Stimulated activated memory B cell treated with anti-CD40 and anti-IgM and Interleukin-4, amounts not matched to agents 10 μg/mL and 1 μg/mL and 100 μg/mL, for 72 hours (primary cell): Measurements from ENCODE around the gene PPP1R13B.

ENCODE experiments used
- ATAC-seq: fragments of 150-1000 bp; cut with Tn5 transposase; 2 replicates; pipeline ENCODE4 v1.10.0; 2021
- H3K27ac Mint-ChIP-seq: one replicate; pipeline ENCODE4 v1.8.0; 2022; ENCODE audit warnings: mild to moderate bottlenecking, mixed read lengths
- H3K27me3 Mint-ChIP-seq: one replicate; pipeline ENCODE4 v1.8.0; 2022; ENCODE audit warnings: mixed read lengths
- H3K36me3 Mint-ChIP-seq: one replicate; pipeline ENCODE4 v1.8.0; 2022; ENCODE audit warnings: mixed read lengths
- H3K4me1 Mint-ChIP-seq: one replicate; pipeline ENCODE4 v1.8.0; 2022; ENCODE audit warnings: mixed read lengths
- H3K4me3 Mint-ChIP-seq: one replicate; pipeline ENCODE4 v1.8.0; 2022; ENCODE audit warnings: mild to moderate bottlenecking, moderate library complexity, mixed read lengths
- H3K9me3 Mint-ChIP-seq: one replicate; pipeline ENCODE4 v1.8.0; 2022; ENCODE audit warnings: mixed read lengths

The PPP1R13B gene

DNA sequence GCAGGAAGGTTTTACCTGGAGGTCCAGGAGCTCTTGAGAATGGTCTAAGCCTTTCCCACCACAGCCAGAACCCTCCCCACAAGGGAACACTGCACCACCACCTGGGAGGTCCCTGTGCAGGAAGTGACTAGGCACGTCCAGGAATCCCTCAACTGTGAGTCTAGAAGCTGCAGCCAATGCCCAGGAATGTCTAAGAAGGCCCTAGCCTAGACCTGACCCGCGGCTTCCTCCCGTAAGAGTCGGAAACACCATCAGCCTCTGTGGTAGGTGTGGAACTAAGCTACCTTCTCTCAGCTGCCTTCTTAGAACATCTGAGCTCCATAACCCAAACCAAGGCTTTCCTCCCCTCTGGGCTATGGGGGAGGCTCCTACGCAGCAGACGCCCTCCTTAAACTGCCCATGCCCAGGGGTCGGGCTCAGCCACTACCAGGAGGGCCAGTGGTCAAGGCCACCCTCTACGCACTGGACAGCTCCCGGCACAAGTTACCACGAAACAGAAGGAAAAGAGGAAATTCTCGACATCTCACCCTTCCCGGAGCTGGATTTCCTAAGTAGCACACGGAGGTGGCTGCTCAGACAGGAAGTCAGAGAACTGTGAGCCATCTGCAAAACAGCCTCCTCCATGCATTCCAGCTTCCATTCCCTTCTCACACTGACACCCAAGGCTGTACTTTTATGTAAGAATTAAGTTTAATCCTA is 106.2 kb downstream of the PPP1R13B start:
- Mint-ChIP-seq H3K4me3 (no peak overlapping the region), H3K27ac (no peak overlapping the region), H3K36me3 (peaks cover 26% of the 10 kb centered on the region), H3K4me1 (no peaks in the 10 kb centered on the region), H3K9me3 (no peaks in the 10 kb centered on the region), H3K27me3 (no peaks in the 10 kb centered on the region)
- no peak for ATAC-seq

DNA sequence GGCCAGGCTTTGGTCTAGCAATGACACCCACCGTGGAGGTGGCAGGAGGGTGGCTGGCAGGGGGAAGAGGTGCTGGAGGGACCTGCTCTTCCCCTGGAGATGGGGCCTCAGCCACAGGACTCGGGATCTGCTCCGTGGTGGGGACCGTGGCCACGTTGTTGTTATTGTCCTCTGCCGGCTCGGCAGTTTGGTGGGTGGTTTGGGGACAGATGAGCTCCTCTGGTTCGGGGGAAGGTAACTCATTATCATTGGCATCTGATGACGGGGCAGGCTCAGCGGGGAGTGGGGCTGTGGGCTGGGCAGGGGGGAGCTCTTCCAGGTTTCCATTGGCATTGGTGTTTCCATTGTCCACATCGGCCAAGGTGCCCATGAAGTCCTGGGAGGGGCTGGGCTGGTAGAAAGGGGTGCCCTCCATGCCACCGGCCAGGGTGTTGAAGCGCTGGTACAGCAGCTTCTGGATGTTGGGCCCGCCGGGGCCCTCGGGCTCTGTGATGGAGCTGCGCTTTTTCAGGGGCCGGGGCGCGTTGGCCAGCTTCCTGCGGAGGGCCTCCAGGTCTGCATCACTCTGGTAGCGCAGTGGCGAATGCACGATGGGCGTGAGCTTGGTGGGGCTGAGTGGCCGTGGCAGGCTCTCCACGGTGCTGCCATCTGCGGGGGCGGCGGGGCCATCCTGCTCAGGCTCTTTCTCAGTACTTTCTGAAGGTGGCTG is 107.4 kb downstream of the PPP1R13B start:
- H3K4me1 Mint-ChIP-seq, result no peaks in the 10 kb centered on the region
- no peak overlapping the region for H3K4me3 Mint-ChIP-seq
- ATAC-seq, result no peak
- peaks cover 26% of the 10 kb centered on the region for H3K36me3 Mint-ChIP-seq
- no peak overlapping the region for H3K27ac Mint-ChIP-seq
- no peaks in the 10 kb centered on the region for H3K9me3 Mint-ChIP-seq
- no peaks in the 10 kb centered on the region for H3K27me3 Mint-ChIP-seq

DNA sequence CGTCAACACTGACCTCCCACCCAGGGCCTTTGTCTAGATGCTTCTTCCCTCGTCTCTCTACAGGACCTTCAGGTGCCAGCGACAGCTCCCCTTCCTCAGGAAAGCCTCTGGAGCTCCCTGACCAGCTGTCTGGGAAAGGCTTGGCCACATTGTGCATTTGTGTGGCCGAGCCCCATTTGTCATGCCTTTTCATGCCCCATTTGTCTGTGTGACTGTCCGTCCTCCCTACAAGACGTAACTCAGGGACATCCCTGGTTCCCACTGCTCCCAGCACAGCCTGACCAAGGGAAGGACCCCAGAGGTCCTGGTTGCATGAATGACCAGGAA is 107.9 kb downstream of the PPP1R13B start:
- ATAC-seq, result no peak
- Mint-ChIP-seq H3K4me1 (no peaks in the 10 kb centered on the region), H3K9me3 (no peaks in the 10 kb centered on the region), H3K36me3 (peaks cover 30% of the 10 kb centered on the region), H3K27me3 (no peaks in the 10 kb centered on the region), H3K27ac (no peak overlapping the region), H3K4me3 (no peak overlapping the region)

DNA sequence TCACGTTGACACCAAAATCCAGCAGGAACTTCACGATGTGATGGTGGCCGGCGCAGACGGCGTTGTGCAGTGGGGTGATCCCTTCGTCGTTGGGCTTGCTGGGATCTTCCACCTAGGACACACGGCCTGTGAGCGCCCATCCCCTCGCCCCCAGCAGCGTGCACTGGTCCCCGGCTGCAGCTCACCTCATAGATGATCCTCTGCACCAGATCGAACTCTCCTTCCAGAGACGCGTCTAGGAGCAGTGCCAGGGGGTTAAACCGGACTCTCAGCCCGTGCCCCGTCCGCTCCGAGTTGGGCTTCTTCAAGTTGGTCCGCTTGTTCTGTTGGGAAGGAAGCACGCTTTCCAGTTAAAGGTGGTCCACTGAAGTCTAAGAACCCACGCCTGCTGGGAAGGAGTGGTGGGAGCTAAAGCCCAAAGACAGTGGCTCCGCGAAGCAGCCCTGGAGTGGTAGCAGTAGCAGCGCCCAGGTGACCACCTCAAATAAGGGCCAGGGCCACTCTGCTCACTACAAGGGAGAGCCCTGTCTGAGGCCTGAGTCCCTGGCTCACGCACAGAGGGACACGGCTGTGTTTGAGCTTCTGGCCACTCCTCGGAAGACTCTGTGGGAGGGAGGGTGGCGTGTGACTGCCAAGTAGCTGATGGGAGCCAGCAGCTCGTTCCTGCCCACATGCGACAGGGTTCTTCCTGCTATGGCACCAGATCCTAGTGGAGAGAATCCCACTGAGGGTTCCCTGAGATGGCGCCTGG is 108.5 kb downstream of the PPP1R13B start:
- H3K27me3 Mint-ChIP-seq, result no peaks in the 10 kb centered on the region

DNA sequence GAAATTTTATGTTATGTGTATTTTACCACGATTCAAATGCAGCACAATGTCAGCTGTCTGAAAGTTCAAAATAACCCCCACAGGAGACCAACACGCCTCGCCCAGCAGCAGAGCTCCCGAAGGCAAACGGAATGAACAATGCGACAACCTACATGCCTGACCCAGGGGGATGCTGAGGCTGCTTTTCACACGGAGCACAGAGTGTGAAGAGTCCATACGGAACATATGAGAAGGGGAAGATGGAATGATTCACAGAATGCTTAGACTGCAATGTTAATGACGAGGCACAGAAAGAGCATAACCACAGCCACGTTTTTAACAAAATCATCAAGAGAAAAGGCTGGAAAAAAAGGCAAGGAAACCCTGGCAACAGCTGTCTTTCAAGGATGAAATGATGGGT is 109.2 kb downstream of the PPP1R13B start:
- H3K4me1 Mint-ChIP-seq, result no peaks in the 10 kb centered on the region
- no peak overlapping the region for H3K27ac Mint-ChIP-seq
- no peaks in the 10 kb centered on the region for H3K9me3 Mint-ChIP-seq
- H3K27me3 Mint-ChIP-seq, result no peaks in the 10 kb centered on the region
- ATAC-seq, result no peak
- H3K4me3 Mint-ChIP-seq, result no peak overlapping the region
- H3K36me3 Mint-ChIP-seq, result peaks cover 32% of the 10 kb centered on the region

More for the DNA sequence above, 108.5 kb downstream of the PPP1R13B start:
- Mint-ChIP-seq H3K36me3 (peaks cover 32% of the 10 kb centered on the region), H3K4me1 (no peaks in the 10 kb centered on the region), H3K4me3 (no peak overlapping the region), H3K9me3 (no peaks in the 10 kb centered on the region), H3K27ac (no peak overlapping the region)
- ATAC-seq, result no peak

DNA sequence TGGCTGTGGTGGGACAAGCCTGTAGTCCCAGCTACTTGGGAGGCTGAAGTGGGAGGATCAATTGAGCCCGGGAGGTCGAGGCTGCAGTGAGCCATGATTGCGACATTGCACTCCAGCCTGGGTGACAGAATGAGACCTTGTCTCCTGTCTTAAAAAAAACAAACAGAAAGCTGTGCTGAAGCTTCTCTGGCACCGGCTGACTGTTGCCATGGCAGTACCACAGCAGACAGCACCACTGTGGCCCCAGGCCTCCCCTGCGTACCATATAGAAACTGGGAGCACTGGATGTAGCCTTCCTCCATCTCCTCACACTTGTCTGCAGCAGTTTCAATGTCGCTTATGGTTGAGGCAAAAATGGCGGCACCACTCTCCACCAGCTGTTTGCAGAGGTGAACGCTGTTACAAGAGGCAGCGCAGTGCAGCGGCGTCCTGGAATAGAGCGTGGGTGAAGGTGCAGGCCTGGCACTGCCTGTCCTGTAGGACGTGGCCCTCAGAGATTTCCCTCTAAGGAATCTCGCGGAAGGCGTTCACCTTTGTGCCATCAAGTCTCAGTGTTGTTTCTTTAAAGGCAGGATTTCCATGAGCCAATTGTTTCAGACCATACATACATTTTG is 109.8 kb downstream of the PPP1R13B start:
- H3K9me3 Mint-ChIP-seq, result no peaks in the 10 kb centered on the region
- no peaks in the 10 kb centered on the region for H3K27me3 Mint-ChIP-seq
- H3K36me3 Mint-ChIP-seq, result peaks cover 38% of the 10 kb centered on the region
- no peak overlapping the region for H3K4me3 Mint-ChIP-seq
- no peaks in the 10 kb centered on the region for H3K4me1 Mint-ChIP-seq
- ATAC-seq, result no peak
- no peak overlapping the region for H3K27ac Mint-ChIP-seq

DNA sequence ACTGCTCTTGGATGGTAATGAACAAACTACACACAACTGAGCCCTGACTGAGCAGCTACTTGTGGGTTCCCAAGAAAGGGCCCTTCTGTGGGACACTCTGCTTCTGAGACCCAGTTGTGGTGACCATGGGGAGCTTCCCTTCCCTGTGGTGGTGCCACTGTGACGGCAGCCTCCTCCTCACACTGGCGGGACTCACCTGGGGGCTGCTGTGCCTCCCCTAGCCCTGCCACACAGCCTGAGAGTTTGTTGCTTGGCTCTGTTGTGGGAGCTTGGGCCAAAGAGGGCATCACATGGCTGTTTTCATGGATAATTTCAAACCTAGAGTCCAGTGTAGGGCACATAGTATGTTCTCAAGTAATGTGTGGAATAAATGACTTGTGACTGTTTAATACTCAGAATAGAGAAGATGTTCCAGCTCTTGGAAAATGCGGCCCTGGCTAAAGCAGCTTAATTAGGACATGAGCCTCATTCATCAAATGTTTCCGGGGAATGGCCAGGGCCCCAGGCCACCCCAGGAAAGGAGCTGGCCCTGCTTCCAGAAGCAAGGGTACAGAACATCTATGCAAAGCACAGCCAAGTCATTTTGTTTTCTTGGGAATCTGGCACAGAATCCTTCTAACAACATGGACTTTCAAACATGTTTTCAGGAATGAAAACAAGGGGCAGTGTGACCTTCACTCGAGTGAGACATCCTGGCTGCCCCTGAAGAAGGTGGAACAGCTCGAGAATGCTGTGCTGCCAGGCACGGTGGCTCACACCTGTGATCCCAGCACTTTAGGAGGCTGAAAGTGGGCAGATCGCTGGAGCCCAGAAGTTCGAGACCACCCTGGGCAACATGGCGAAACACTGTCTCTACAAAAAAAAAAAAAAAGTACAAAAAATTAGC is 110.6 kb downstream of the PPP1R13B start:
- Mint-ChIP-seq H3K27ac (no peak overlapping the region), H3K27me3 (no peaks in the 10 kb centered on the region), H3K9me3 (no peaks in the 10 kb centered on the region), H3K36me3 (peaks cover 39% of the 10 kb centered on the region), H3K4me1 (no peaks in the 10 kb centered on the region), H3K4me3 (no peak overlapping the region)
- ATAC-seq, result no peak

DNA sequence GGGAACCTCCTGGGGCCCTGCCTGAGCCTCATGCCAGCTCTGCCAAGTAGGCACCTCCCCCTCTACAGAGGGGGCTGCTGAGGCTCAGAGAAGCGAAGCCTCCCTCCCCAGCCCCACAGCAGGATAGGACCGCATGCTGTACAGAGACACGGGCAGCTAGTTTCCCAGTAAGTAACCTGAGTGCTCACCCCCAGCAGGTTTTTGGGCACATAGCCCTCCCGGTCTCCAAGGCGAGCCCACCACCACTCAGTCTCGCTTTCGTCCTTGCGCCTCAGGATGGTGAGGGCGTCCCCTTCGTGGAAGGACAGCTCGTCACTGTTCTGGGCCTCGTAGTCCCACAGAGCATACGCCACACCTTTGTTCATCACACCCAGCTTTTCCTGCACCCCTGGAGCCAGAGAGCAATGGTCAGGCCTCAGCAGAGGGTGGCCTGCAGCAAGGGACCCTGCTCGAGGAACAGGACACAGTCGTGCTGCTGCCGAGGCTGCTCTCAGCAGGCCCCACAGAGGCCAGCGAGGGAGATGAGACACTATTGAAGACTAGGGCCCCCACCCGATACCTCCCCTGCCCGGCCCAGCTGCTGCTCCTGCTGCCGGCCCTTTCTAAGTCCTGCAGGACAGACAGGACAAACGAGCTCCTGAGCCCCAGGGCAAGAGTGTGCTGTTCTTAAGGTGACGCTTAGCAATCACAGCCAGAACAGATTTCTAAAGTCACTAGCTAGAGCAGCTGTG is 111.4 kb downstream of the PPP1R13B start:
- peaks cover 39% of the 10 kb centered on the region for H3K36me3 Mint-ChIP-seq
- H3K9me3 Mint-ChIP-seq, result no peaks in the 10 kb centered on the region
- no peak overlapping the region for H3K27ac Mint-ChIP-seq
- ATAC-seq, result no peak
- H3K4me1 Mint-ChIP-seq, result no peaks in the 10 kb centered on the region
- no peak overlapping the region for H3K4me3 Mint-ChIP-seq
- H3K27me3 Mint-ChIP-seq, result no peaks in the 10 kb centered on the region

DNA sequence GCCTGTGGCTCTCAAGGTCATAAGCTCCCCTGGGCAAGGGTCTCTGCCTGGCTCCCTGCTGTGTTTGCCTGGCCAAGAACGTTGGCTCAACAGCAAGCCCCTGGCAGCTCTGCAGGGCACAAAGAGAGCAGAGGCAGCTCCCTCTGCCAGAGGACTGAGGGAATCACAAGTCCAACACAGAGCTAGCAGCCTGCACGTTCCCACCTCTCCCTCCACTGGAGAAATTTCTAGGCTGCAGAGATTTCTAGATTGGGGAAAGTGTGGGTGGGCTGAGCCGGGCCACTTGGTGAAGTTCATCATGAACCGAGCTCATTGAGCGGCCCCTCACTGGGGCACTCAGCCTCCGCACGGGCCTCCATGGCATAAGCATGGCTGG is 111.9 kb downstream of the PPP1R13B start:
- ATAC-seq, result no peak
- no peaks in the 10 kb centered on the region for H3K4me1 Mint-ChIP-seq
- H3K27me3 Mint-ChIP-seq, result no peaks in the 10 kb centered on the region
- H3K9me3 Mint-ChIP-seq, result no peaks in the 10 kb centered on the region
- H3K4me3 Mint-ChIP-seq, result no peak overlapping the region
- peaks cover 39% of the 10 kb centered on the region for H3K36me3 Mint-ChIP-seq
- H3K27ac Mint-ChIP-seq, result no peak overlapping the region

DNA sequence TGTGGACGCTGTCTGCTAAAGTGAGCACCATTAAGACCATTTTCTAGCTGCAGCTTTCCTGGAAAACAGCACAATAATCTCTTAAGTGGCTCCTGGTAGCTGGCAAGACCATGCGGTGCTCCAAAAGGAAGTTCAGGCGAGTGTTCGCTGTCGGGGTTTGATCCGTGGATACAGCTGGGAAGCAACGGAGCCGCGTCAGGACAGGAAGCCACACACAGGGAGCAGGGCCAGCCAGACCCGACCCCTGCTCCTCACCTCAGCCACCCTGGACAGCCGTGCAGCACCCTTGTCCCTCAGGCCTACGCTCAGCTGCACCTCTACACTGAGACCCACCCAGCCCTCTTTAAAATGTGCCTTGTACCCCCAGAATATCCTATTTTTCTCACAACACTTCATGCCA is 112.4 kb downstream of the PPP1R13B start:
- H3K4me1 Mint-ChIP-seq, result no peaks in the 10 kb centered on the region

DNA sequence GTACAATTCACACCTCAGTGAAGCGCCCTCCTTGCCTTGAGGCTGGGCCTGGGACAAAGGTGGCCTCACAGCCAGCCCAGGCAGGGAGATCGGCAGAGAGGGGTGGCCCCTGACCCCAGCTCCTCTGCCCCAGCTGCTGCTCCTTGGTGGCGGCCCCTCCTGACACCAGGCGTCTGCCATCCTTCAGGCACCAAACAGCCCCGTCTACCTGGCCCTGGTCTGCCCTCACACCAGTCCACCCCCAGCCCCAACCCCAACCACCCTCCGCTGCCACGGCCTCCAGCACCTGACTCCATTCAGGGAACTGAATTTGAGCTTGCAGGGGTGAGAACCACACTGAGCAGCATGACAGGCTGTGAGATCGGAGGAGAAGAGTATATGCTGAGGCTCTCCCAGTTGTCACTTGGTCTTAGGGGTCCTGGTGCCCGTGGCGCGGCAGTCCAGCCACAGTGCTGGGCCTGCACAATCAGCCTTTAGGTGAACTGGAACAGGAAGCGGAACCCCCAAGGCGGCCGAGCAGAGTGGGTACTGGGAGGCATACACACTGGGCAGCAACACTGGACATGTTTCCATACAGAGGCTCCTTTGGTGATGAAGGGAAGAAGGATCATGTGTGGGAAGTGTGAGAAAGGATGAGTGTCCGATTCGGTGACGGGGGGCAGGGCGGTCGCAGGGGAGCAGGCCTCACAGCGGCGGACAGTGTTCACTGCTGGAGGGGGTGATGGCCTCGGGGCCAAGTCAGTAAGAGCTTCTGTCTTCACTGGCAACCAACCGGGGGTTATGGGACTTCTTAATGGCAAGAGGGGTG is 113.1 kb downstream of the PPP1R13B start:
- Mint-ChIP-seq H3K27ac (no peak overlapping the region), H3K27me3 (no peaks in the 10 kb centered on the region), H3K4me1 (no peaks in the 10 kb centered on the region), H3K4me3 (no peak overlapping the region), H3K9me3 (no peaks in the 10 kb centered on the region), H3K36me3 (peaks cover 36% of the 10 kb centered on the region)
- ATAC-seq, result no peak

More for the DNA sequence above, 112.4 kb downstream of the PPP1R13B start:
- no peaks in the 10 kb centered on the region for H3K9me3 Mint-ChIP-seq
- ATAC-seq, result no peak
- H3K27me3 Mint-ChIP-seq, result no peaks in the 10 kb centered on the region
- peaks cover 36% of the 10 kb centered on the region for H3K36me3 Mint-ChIP-seq
- H3K4me3 Mint-ChIP-seq, result no peak overlapping the region
- no peak overlapping the region for H3K27ac Mint-ChIP-seq

DNA sequence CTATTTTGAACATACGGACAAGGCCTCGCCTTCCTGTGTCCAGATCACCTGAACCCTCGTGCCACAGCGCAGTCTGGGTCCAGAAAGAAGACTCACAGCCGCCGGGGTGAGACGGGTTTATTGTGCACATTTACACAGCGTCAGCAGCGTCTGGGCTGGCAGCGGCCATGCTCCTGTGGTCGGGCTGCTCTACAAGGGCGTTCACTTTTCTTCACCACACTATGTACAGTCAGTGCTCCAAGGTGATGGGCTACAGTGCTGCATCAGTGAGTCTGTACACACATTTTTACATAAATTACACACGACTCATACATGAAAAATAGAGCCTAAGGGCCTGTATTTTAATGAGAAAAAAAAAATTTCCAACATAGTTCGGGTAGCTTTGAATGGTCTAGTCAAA is 113.7 kb downstream of the PPP1R13B start:
- ATAC-seq, result no peak

DNA sequence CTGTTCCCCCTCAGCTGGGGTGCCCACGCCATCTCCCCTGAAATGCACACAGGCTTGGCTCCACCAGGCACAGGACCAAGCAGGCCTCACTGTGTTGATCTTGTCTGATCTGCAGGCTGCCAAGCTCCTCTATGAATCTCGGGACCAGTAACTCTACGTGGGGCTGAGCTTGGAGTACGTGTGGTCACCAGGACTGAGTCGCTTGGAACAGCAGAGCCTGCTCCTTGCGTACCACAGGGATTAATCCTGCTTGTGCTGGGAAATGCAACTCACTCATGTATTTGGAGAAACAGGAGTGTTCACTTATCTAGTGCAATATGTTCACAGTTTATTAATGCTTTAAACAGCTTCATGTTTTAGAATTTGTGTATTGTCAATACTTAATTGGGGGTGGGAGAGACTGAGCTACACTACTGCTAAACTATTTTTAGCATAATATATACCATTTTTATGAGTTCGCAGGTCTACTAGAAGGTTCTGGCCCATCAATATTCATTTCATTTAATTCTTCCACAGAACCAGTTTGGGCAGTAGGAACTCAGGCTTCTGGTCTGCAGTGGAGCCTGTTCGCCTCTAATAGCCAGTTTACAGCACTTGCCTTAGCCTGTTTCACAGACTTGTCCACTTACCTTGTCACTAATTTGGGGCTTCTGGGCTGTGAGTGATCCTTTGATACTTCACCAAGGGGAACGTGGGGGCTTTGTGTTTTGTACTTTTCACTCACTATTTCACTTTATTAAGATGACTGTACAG is 114.3 kb downstream of the PPP1R13B start:
- H3K27me3 Mint-ChIP-seq, result no peaks in the 10 kb centered on the region
- no peak for ATAC-seq
- H3K4me3 Mint-ChIP-seq, result no peak overlapping the region
- no peak overlapping the region for H3K27ac Mint-ChIP-seq
- no peaks in the 10 kb centered on the region for H3K4me1 Mint-ChIP-seq
- H3K36me3 Mint-ChIP-seq, result peaks cover 35% of the 10 kb centered on the region
- H3K9me3 Mint-ChIP-seq, result no peaks in the 10 kb centered on the region

More for the DNA sequence above, 113.7 kb downstream of the PPP1R13B start:
- Mint-ChIP-seq H3K27ac (no peak overlapping the region), H3K27me3 (no peaks in the 10 kb centered on the region), H3K36me3 (peaks cover 41% of the 10 kb centered on the region), H3K4me1 (no peaks in the 10 kb centered on the region), H3K9me3 (no peaks in the 10 kb centered on the region), H3K4me3 (no peak overlapping the region)
